Stomach smooth muscle (tissue), 2 donors: Measurements from ENCODE around the gene SIRPA.
A peak's percentile ranks its signal among the peaks of the same experiment; 100 is the strongest.

Experiments used
- H3K27ac ChIP-seq: one replicate; pipeline ENCODE4 v1.7.0; 2013; ENCODE audit warnings: mild to moderate bottlenecking, low read length, inconsistent platforms
- H3K27me3 ChIP-seq, 2 donors: one replicate each; pipeline ENCODE4 v1.7.0; 2013; ENCODE audit warnings: low read length in 2 of 2; ENCODE audit not compliant: insufficient read depth in 2 of 2, control insufficient read depth in 1 of 2
- H3K36me3 ChIP-seq, 2 donors: one replicate each; pipeline ENCODE4 v1.7.0; 2013; ENCODE audit warnings: low read length in 2 of 2; ENCODE audit not compliant: control insufficient read depth in 2 of 2, insufficient read depth in 2 of 2
- H3K4me1 ChIP-seq: one replicate; pipeline ENCODE4 v1.7.0; 2013; ENCODE audit warnings: low read length; ENCODE audit not compliant: control insufficient read depth, insufficient read depth
- H3K4me3 ChIP-seq, 2 donors: one replicate each; pipeline ENCODE4 v1.7.0; 2013; ENCODE audit warnings: low read length in 2 of 2
- H3K9ac ChIP-seq, 2 donors: one replicate each; pipeline ENCODE4 v1.7.0; 2013; ENCODE audit warnings: low read length in 2 of 2, mild to moderate bottlenecking in 1 of 2
- H3K9me3 ChIP-seq, 2 donors: one replicate each; pipeline ENCODE4 v1.7.0; 2013; ENCODE audit warnings: low read length in 2 of 2; ENCODE audit not compliant: control insufficient read depth in 2 of 2
- donor health status: healthy.
- donor health status: Pancreatic carcinoma.

The SIRPA gene

GRCh38 chr20:1887756-1888155 is 7.5 kb upstream of the SIRPA start:
- H3K9me3 ChIP-seq: no peaks in the 10 kb centered on the region
- peaks cover 0 to 8% of the 10 kb centered on the region in 2 donors for H3K27me3 ChIP-seq
- no peaks in the 10 kb centered on the region for H3K36me3 ChIP-seq
- H3K4me1 ChIP-seq: peaks cover 14% of the 10 kb centered on the region
- H3K4me3 ChIP-seq: no peak overlapping the region
- H3K9ac ChIP-seq: no peak overlapping the region
- no peak overlapping the region for H3K27ac ChIP-seq

DNA sequence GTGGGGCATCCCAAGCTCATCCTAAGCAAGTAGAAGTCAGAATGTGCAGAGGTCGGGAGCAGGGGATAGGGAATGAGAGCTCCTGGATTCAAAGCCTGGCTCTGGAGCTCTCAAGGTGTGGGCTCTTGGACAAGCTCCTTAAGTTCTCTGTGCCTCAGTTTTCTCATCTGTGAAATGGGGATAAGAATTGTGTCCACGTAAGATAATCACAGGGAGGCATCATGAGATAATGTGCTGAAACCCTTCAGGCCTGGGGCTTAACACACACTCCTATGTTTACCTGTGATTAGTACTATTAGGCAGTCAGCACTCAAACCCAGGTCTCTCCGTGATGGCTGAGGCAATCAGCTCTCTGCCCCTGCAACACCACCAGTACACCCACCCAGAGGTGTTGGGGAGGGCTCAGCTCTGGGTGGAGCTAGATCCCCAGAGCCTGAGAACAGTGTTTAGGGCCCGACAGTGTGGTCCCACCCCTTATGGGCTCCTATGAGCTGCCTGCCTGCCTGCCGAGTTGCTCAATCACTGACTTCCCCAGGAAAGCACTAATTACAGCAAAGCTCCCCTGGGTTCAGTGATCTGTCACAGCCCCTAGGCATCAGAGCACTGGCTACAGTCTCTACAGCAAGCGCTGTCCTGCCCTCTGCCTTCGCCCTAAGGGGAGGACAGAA is 6.3 kb upstream of the SIRPA start:
- Histone ChIP-seq H3K9me3 (no peaks in the 10 kb centered on the region), H3K4me3 (no peak overlapping the region), H3K9ac (no peak overlapping the region), H3K4me1 (peaks cover 21% of the 10 kb centered on the region), H3K36me3 (no peaks in the 10 kb centered on the region), H3K27ac (no peak overlapping the region), H3K27me3 (peaks cover 0 to 6% of the 10 kb centered on the region in 2 donors)

- no peaks in the 10 kb centered on the region for H3K9me3 ChIP-seq
- no peaks in the 10 kb centered on the region for H3K27me3 ChIP-seq
- H3K4me1 ChIP-seq: peaks cover 19% of the 10 kb centered on the region
- no peak overlapping the region for H3K27ac ChIP-seq
- H3K36me3 ChIP-seq: no peaks in the 10 kb centered on the region
- no peak overlapping the region for H3K4me3 ChIP-seq
- no peak overlapping the region for H3K9ac ChIP-seq
Observed at GRCh38 chr20:1890469-1891262, 4.5 kb upstream of the SIRPA start.

DNA sequence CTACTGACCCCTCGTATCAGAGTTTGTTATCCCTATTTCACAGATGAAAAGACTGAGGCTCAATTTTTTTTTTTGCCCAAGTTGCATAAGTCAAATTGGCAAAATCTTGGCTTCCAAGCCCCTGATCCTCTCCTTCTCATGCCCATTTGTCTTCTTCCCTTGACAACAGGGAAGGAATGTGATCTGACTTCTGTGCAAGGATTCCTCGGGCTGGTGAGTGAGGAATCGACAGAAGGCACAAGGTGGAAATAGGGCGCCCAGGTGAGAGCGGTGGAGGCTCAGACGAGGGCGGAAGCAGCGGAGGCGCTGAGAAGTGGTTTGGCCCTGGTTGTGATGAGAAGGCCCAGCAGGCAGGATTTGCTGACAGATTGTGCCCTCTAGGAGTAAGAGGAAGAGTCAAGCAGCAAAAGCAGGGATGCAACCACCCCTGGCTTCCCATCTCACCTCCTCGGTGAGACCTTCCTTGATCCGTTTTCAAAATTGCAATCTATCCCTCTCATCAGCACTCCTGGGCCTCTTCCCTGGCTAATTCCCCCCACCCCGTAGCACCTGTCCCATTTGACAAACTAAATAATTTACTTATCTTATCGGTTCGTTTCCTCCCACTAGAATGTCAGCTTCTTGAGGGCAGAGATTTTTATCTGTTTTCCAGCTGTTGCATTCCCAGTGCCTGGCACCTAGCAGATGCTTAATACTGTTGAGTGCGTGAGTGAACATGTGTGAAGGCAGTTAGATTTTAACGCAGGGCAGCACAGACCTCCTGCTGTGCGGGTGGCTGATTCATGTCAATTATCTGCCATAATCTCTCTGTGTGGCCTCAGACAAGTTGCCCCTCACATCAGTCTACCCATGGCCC is 3.7 kb upstream of the SIRPA start:
- Histone ChIP-seq H3K9ac (no peak overlapping the region), H3K27ac (no peak overlapping the region)

GRCh38 chr20:1892119-1892385 is 3.2 kb upstream of the SIRPA start:
- H3K4me3 ChIP-seq: no peak overlapping the region
- H3K27me3 ChIP-seq: no peaks in the 10 kb centered on the region
- no peak overlapping the region for H3K9ac ChIP-seq
- no peaks in the 10 kb centered on the region for H3K9me3 ChIP-seq
- H3K36me3 ChIP-seq: no peaks in the 10 kb centered on the region
- H3K4me1 ChIP-seq: peaks cover 24% of the 10 kb centered on the region
- H3K27ac ChIP-seq: no peak overlapping the region

More for the DNA sequence above, 3.7 kb upstream of the SIRPA start:
- H3K4me1 ChIP-seq: peaks cover 25% of the 10 kb centered on the region
- H3K36me3 ChIP-seq: no peaks in the 10 kb centered on the region
- no peaks in the 10 kb centered on the region for H3K9me3 ChIP-seq
- no peak overlapping the region for H3K4me3 ChIP-seq
- H3K27me3 ChIP-seq: no peaks in the 10 kb centered on the region

DNA sequence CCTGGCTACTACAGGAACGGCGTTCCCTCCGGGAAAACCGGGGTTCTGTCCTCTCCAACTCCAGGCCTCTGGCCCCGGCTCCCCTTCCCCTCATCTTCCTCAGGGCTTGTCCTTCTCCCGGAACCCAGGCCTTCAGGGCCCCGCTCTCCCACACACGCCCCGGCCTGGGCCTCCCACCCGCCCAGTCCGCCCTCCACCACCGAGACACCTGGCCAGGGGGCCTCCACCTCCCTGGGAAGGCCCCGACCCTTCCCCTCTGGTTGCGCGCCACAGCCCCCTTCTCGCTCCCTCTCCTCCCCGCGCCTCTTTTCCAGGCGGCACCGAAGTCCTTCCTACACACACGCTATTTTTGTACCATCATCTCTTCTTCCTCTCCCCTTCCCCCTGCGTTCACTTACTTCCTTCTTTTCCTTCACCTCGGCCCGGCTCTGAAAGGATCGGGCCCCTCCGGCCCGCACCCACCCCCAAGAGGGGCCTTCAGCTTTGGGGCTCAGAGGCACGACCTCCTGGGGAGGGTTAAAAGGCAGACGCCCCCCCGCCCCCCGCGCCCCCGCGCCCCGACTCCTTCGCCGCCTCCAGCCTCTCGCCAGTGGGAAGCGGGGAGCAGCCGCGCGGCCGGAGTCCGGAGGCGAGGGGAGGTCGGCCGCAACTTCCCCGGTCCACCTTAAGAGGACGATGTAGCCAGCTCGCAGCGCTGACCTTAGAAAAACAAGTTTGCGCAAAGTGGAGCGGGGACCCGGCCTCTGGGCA is 1.3 kb upstream of the SIRPA start:
- Histone ChIP-seq H3K27me3 (no peaks in the 10 kb centered on the region), H3K9ac (peak overlapping the region; percentile 64 to 79), H3K9me3 (no peaks in the 10 kb centered on the region), H3K27ac (peak overlapping the region; percentile 66), H3K4me3 (peak overlapping the region; percentile 70 to 85), H3K36me3 (no peaks in the 10 kb centered on the region), H3K4me1 (peaks cover 34% of the 10 kb centered on the region)

DNA sequence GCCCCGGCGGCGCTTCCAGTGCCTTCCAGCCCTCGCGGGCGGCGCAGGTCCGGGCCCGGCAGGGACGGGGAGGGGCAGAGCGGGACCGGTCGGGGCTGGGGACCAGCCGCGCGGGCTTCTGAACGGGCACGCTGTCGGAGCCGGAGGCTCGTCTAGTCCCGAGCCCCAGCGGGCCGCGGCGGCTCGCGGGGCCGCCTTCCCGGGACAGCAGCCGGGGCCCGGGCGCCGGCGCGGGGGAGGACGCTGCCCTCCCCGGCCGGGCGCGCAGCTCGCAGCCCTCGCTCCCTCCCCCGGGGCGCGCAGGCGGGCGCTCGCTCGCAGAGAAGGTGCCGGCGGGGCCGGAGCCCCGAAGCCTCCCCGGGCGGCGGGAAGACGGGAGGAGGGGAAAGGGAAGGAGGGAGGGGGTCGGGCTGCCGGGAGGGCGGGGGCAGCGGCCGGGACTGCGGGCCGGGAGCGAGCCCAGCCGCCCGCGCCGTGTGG is 696 bp upstream of the SIRPA start:
- no peaks in the 10 kb centered on the region for H3K27me3 ChIP-seq
- no peaks in the 10 kb centered on the region for H3K36me3 ChIP-seq
- H3K9me3 ChIP-seq: no peaks in the 10 kb centered on the region
- H3K9ac ChIP-seq: peak overlapping the region; percentile 29 to 59
- peak overlapping the region; percentile 66 for H3K27ac ChIP-seq
- H3K4me1 ChIP-seq: peaks cover 40% of the 10 kb centered on the region
- peak overlapping the region; percentile 44 to 85 for H3K4me3 ChIP-seq

DNA sequence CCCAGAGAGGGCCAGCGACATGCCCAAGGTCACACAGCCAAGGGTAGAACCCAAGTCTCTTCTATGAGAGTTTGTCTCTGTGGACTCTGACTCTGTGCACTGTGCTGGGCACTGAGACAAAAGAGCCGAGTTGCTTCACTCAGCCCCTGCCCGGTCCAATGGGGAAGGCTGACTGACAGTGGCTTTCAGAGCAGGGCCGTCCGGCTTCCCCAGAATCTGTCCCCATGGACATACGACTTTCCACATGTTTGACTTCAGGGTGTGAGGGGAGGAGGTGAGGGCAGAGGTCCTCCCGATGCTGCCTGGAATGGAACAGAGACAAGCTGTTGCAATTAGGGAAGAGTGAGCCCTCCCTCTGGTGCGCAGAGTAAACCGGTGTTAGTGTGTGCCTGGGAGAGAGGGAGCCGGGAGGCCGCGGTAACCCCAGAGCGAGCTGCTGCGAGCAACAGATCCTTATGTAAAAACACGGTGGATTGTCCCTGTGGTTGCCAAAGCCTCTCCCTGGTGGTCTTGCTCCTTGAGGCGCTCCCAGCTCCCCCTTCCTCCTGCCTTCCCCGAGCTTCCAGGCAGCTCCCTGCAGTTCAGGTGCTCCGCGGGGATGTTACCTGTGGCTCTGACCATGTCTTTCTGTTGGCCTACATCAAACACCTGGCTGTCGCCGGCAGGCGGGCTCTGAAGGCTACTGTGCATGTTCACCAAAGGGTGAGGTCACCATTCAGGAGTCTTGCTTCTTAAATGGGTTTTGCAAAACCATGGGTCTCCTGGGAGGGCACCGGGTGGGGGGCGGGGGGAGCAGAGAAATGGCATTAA is 672 bp downstream of the SIRPA start:
- Histone ChIP-seq H3K36me3 (no peaks in the 10 kb centered on the region), H3K27me3 (no peaks in the 10 kb centered on the region), H3K27ac (peak overlapping the region; percentile 78), H3K4me1 (peaks cover 45% of the 10 kb centered on the region), H3K4me3 (peak overlapping the region; percentile 76 to 85), H3K9me3 (no peaks in the 10 kb centered on the region), H3K9ac (peak overlapping the region; percentile 80 to 83)

DNA sequence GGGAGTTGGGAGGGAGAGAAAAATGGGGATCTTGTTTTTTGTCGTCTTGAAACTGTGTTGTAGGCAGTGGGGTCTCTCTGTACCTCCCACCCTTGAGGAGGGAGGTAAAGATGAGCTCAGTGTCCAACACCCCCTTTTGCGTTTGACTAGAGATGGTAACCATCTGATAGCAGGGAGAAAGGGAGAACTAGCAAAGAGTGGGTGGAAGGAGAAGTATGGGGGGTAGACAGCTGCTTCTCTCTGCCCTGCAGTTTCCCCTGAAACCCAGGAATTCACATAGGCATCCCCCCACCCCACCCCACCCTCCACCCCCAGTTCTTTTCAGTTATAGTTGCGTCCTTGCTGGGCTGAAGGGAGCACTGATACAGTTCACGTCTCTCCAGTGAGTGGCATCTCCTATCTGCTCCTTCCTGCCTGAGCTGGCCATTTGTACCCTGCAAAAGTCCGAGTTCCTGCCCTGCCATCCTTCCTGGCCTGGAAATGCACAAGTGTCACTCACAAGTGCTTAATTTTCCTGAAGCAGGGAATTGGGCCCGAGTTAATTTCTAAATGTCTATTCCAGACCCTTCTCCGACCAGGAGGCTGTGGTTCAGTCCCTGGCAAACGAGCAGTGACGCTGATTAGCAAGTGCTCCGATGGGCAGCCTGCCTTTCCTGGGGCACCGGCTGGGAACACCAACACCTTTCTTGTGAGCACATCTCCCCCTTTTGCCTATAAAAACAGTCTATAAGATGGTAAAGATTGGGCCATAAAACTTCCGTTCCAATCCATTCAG is 1.5 kb downstream of the SIRPA start:
- H3K4me1 ChIP-seq: peaks cover 46% of the 10 kb centered on the region
- H3K9me3 ChIP-seq: no peaks in the 10 kb centered on the region
- peak overlapping the region; percentile 76 to 85 for H3K4me3 ChIP-seq
- H3K9ac ChIP-seq: peak overlapping the region in 1 of 2 donors; percentile 80
- H3K36me3 ChIP-seq: no peaks in the 10 kb centered on the region
- no peaks in the 10 kb centered on the region for H3K27me3 ChIP-seq
- H3K27ac ChIP-seq: no peak overlapping the region
